Heart left ventricle (tissue), 16 donors: ENCODE results near the gene MT1HL1. TPM values are rescaled to one million over a fixed set of nuclear protein-coding genes. Genes with fewer than 3 reads are reported as not detected.
A peak's percentile ranks its signal among the peaks of the same experiment; 100 is the strongest.

ENCODE experiments used
- ATAC-seq, 4 donors: fragments of 200-7000 bp; cut with Tn5 transposase; one replicate each; pipeline ENCODE4 v1.9.1; 2020 to 2022; ENCODE audit warnings: moderate library complexity in 4 of 4, mild to moderate bottlenecking in 3 of 4, moderate number of reproducible peaks in 1 of 4
- DNase-seq, 5 donors: peaks; one replicate each; pipeline ENCODE4 v3.0.0-alpha.2; 2020
- H3K27ac ChIP-seq, 12 donors: fragments of 200-600 bp; sonication (generic) in 4 of 12; one replicate each; pipeline versions ENCODE4 v1.5.0 to v1.8.0; 2016 to 2022; ENCODE audit warnings: mild to moderate bottlenecking in 2 of 12
- H3K27me3 ChIP-seq, 9 donors: fragments of 200-600 bp; sonication (generic) in 2 of 9; one replicate each; pipeline versions ENCODE4 v1.5.1 to v1.8.0; 2016 to 2022; ENCODE audit warnings: mild to moderate bottlenecking in 3 of 9
- H3K36me3 ChIP-seq, 9 donors: fragments of 200-600 bp; sonication (generic) in 2 of 9; one replicate each; pipeline versions ENCODE4 v1.5.0 to v1.8.0; 2018 to 2022; ENCODE audit warnings: mild to moderate bottlenecking in 2 of 9
- H3K4me1 ChIP-seq, 12 donors: fragments of 200-600 bp; sonication (generic) in 4 of 12; one replicate each; pipeline versions ENCODE4 v1.5.0 to v1.8.0; 2016 to 2022; ENCODE audit warnings: mild to moderate bottlenecking in 3 of 12
- H3K4me3 ChIP-seq, 12 donors: fragments of 200-600 bp; sonication (generic) in 4 of 12; one replicate each; pipeline versions ENCODE4 v1.5.0 to v1.8.0; 2017 to 2022; ENCODE audit warnings: mild to moderate bottlenecking in 9 of 12, moderate library complexity in 4 of 12
- H3K9me3 ChIP-seq, 12 donors: fragments of 200-600 bp; sonication (generic) in 4 of 12; one replicate each; pipeline versions ENCODE4 v1.5.0 to v1.8.0; 2016 to 2022; ENCODE audit warnings: mild to moderate bottlenecking in 1 of 12
- CTCF ChIP-seq, 12 donors: fragments of 200-600 bp; sonication (generic) in 4 of 12; IDR thresholded peaks; one replicate each; pipeline versions ENCODE4 v1.5.0 to v1.8.0; 2018 to 2022; ENCODE audit warnings: antibody characterized with exemption in 12 of 12, mild to moderate bottlenecking in 5 of 12
- POLR2A ChIP-seq, 2 donors: fragments of 450-650 bp; IDR thresholded peaks; one replicate each; pipeline ENCODE4 v1.6.1; 2017; ENCODE audit warnings: antibody characterized with exemption in 2 of 2, mild to moderate bottlenecking in 2 of 2, moderate library complexity in 2 of 2
- WGBS, 4 donors: extraction: QIAGEN DNeasy Blood & Tissue Kit in 2 of 4; methylation state at CpG; one replicate each; pipeline versions ENCODE4 v1.1.5 to v1.1.7; 2013 to 2018; 5-methylcytosine and 5-hydroxymethylcytosine counted together
- intact Hi-C, 10 donors: fragments of 100-400 bp; cut with DNase I; formaldehyde crosslinking; loops; one replicate each; pipeline versions ENCODE4 v1.11.1 to v1.14.2; 2022
- polyA plus RNA-seq, 2 donors: library from polyadenylated mRNA; stranded (reverse); fragments of 200-250 nt; gene quantifications; one replicate each; pipeline ENCODE4 v1.2.3, GENCODE V29; 2013
- total RNA-seq, 9 donors: library from RNA; depleted of rRNA in 2 of 9; stranded (reverse); fragments of >200 nt in 2 of 9; fragmentation: NEBNext Ultra II Directional in 3 of 9; extraction: Animal tissue kit (Norgen Biotek cat#: 25700) in 3 of 9; gene quantifications; one replicate each; pipeline versions ENCODE4 v1.1.0 to v1.2.4, GENCODE V29; 2016 to 2023
- donor health status: ischemic (EF 13 %, LVEDD 7.1; RV severe dilation, severe dysfunction).
- donor health status: healthy with polysubstance abuse.
- donor health status: DM: no; HTN: yes; CAD: no.
- donor health status: DM: no; HTN: no; CAD: no.
- donor health status: ischemic (EF 25% LVEDD 6.9; RV normal size, moderate dysfunction).
- donor health status: ischemic (EF 25% LVEDD 5.7; RV mildly dilated, moderate dysfunction).
- donor health status: healthy.
- donor health status: DM: yes; HTN: yes; CAD: no.
- donor health status: ischemic (EF 35%, LVEDD 5.7; RV mildly dilated, moderate dysfunction).
- donor health status: nonischemic (EF 11% LVEDD 7.7; RV severe dilation, severe dysfunction).
- donor health status: DM: yes; HTN: yes; CAD: no.
- donor health status: PGD.
- donor health status: ischemic (EF 29% LVEDD 5.4; RV normal size, mild dysfunction).
- donor health status: nonischemic (EF 23%, LVEDD 6.1; RV moderate dilation, normal function).

The MT1HL1 gene
- total and polyA plus RNA-seq, 11 donors, result not detected

- intact Hi-C loops, result no loop called here
- peak overlapping the region in 8 of 12 donors; percentile 8 to 71 (median 47) for H3K27ac ChIP-seq
- no peaks in the 10 kb centered on the region for H3K9me3 ChIP-seq
- ATAC-seq (no peak), DNase-seq (no peak)
- H3K4me3 ChIP-seq, result no peak overlapping the region
- peaks cover 0 to 17% (median 0%) of the 10 kb centered on the region in 12 donors for H3K4me1 ChIP-seq
- H3K27me3 ChIP-seq, result peaks cover 0 to 25% (median 9%) of the 10 kb centered on the region in 9 donors
- TF ChIP-seq CTCF (IDR thresholded peaks at IDR 0.05) (no peak), POLR2A (IDR thresholded peaks at IDR 0.05) (no peak)
- H3K36me3 ChIP-seq, result no peaks in the 10 kb centered on the region
- 53 to 62% (median 60%) methylated on average over 6 of the region's 6 CpGs for WGBS, 4 donors
Measured at GRCh38 chr1:237038211-237038610, 34.0 kb upstream of the MT1HL1 start.

GRCh38 chr1:237035759-237036158 is 31.5 kb upstream of the MT1HL1 start:
- no peak for TF ChIP-seq POLR2A (IDR thresholded peaks at IDR 0.05)
- no peak for TF ChIP-seq CTCF (IDR thresholded peaks at IDR 0.05)
- Histone ChIP-seq H3K27me3 (peaks cover 0 to 1% (median 0%) of the 10 kb centered on the region in 9 donors), H3K27ac (peak overlapping the region in 1 of 12 donors; percentile 64), H3K4me3 (no peak overlapping the region), H3K36me3 (no peaks in the 10 kb centered on the region), H3K9me3 (no peaks in the 10 kb centered on the region), H3K4me1 (peaks cover 0 to 38% (median 5%) of the 10 kb centered on the region in 12 donors)
- no peak for ATAC-seq
- intact Hi-C loops, result no loop called here
- WGBS, 4 donors, result 75 to 91% (median 84%) methylated on average over 1 of the region's 1 CpG
- no peak for DNase-seq

GRCh38 chr1:237033804-237034203 is 29.6 kb upstream of the MT1HL1 start:
- DNase-seq (no peak), ATAC-seq (peak in 2 of 4 donors; percentile 56 to 62)
- Histone ChIP-seq H3K27me3 (no peaks in the 10 kb centered on the region), H3K27ac (peak overlapping the region in 10 of 12 donors; percentile 42 to 91 (median 71)), H3K4me3 (no peak overlapping the region), H3K36me3 (no peaks in the 10 kb centered on the region), H3K9me3 (no peaks in the 10 kb centered on the region), H3K4me1 (peaks cover 0 to 33% (median 4%) of the 10 kb centered on the region in 12 donors)
- no peak for TF ChIP-seq CTCF (IDR thresholded peaks at IDR 0.05)
- TF ChIP-seq POLR2A (IDR thresholded peaks at IDR 0.05), result no peak
- WGBS, 4 donors, result 45 to 57% (median 50%) methylated on average over 4 of the region's 4 CpGs
- intact Hi-C loops, result no loop called here

GRCh38 chr1:237033061-237033460 is 28.8 kb upstream of the MT1HL1 start:
- DNase-seq (no peak), ATAC-seq (no peak)
- WGBS, 4 donors, result 90 to 92% (median 91%) methylated on average over 4 of the region's 4 CpGs
- Histone ChIP-seq H3K9me3 (no peaks in the 10 kb centered on the region), H3K27me3 (no peaks in the 10 kb centered on the region), H3K4me3 (no peak overlapping the region), H3K4me1 (peaks cover 0 to 34% (median 4%) of the 10 kb centered on the region in 12 donors), H3K36me3 (no peaks in the 10 kb centered on the region), H3K27ac (peak overlapping the region in 10 of 12 donors; percentile 11 to 91 (median 71))
- TF ChIP-seq CTCF (IDR thresholded peaks at IDR 0.05), result no peak
- TF ChIP-seq POLR2A (IDR thresholded peaks at IDR 0.05), result no peak
- intact Hi-C loops, result no loop called here
